Measurements from ENCODE around the gene ABCB9.
"Not testable (repeated sequence)": the region's sequence is repeated elsewhere in the genome, so short reads cannot be mapped to it uniquely, and the experiment has no call there.

ABCB9 gene

DNA sequence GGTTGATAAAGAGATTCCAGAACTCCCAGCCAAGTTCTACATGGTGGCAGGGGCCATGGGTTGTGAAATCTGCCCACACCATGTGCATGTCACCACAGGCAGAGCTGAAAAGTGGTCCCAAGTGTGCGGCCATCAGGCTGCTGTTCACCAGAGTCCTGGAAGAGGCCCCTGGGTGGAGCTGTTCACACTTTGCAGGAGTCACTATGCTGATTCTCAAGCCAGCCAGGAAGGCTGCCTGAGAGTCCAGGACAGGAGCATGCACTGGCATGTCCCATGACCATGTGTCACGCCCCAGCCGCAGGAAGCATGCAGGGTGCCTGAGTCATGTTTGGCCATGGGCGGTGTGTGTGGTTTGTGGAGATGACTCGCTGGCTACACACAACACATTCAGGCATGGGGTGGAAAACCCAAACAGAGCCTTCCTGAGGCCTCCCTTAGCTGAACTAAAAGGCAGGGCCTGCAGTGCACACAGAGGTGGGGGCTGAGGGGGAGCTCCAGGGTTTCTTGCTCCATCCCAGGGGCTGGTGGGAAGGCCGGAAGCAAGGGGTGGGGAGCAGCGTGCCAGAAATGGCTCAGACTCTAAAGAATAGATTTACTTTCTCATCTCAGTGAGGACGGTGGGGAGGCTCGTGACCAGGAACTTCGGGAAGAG lies 19.4 kb downstream of the ABCB9 start:
- TF ChIP-seq CTCF (IDR thresholded peaks at IDR 0.05; ENCODE audit: control insufficient read depth, extremely low read depth, insufficient read depth), result no peak
- DNase-seq (ENCODE audit: low read depth), result peak; percentile 23
- no peak overlapping the region for H3K4me3 ChIP-seq (ENCODE audit: low read depth, low read length)

- TF ChIP-seq CTCF (IDR thresholded peaks at IDR 0.05; ENCODE audit: control insufficient read depth, extremely low read depth, insufficient read depth), result no peak
- no peak for DNase-seq (ENCODE audit: low read depth)
- H3K4me3 ChIP-seq (ENCODE audit: low read depth, low read length), result no peak overlapping the region
These were observed 21.4 kb downstream of the ABCB9 start for GRCh38 chr12:122944605-122945592.

DNA sequence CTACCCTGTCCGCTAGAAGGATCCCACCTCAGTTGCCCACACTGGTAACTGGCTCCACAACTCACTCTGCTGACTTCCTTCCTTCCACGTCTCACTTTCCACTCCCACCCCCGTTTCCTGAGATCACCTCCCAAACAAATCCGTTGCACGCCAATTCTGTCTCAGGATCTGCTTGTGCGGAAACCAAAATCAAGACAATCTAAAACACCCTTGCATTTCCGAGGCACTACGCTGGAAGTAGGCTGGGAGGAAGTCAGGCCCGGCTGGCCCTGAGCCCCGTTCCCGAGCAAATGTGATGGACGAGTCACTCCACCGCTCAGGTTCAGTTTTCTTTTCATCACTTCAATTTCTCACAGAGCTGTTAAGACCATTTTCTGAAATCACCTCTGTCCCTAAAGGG lies 23.1 kb downstream of the ABCB9 start:
- no peak for TF ChIP-seq CTCF (IDR thresholded peaks at IDR 0.05; ENCODE audit: control insufficient read depth, extremely low read depth, insufficient read depth)
- no peak for DNase-seq (ENCODE audit: low read depth)
- H3K4me3 ChIP-seq (ENCODE audit: low read depth, low read length), result no peak overlapping the region

GRCh38 chr12:122942637-122943036 lies 23.6 kb downstream of the ABCB9 start:
- DNase-seq (ENCODE audit: low read depth), result no peak
- H3K4me3 ChIP-seq (ENCODE audit: low read depth, low read length), result no peak overlapping the region
- TF ChIP-seq CTCF (IDR thresholded peaks at IDR 0.05; ENCODE audit: control insufficient read depth, extremely low read depth, insufficient read depth), result no peak

DNA sequence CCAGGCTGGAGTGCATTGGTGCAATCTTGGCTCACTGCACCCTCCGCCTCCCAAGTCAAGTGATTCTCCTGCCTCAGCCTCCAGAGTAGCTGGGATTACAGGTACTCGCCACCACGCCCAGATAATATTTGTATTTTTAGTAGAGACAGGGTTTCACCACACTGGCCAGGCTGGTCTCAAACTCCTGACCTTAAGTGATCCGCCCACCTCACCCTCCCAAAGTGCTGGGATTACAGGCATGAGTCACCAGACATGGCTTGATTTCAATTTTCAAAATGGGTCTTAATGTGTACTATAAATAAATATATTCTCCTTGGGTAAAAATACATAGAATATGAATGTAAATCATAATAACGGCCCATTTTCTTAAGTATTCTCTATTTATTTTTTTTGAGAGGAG lies 24.9 kb downstream of the ABCB9 start:
- H3K4me3 ChIP-seq (ENCODE audit: low read depth, low read length); DNase-seq (ENCODE audit: low read depth): not testable (repeated sequence)

GRCh38 chr12:122939125-122939524 lies 27.1 kb downstream of the ABCB9 start:
- no peak for TF ChIP-seq CTCF (IDR thresholded peaks at IDR 0.05; ENCODE audit: control insufficient read depth, extremely low read depth, insufficient read depth)
- no peak overlapping the region for H3K4me3 ChIP-seq (ENCODE audit: low read depth, low read length)
- no peak for DNase-seq (ENCODE audit: low read depth)

DNA sequence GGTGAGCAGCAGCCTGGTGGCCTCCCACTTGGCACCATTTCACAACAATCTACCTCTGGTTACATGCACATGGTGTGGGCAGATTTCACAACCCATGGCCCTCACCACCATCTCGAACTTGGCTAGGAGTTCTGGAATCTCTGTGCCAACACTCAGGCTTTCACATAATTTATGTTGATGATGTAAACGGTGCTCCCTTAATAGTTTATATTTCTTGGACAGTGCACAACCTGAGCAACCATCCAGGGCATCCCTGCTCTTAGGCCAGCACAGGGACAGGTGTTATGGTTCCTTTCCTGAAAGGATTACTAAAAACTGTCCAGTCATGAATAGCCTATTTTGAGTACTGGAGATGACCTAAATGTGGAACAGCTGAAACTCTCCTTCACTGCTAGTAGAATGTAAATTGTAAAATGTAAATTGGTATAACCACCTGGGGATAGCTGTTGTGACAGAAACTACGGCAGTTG lies 28.6 kb downstream of the ABCB9 start:
- no peak for DNase-seq (ENCODE audit: low read depth)
- no peak for TF ChIP-seq CTCF (IDR thresholded peaks at IDR 0.05; ENCODE audit: control insufficient read depth, extremely low read depth, insufficient read depth)
- H3K4me3 ChIP-seq (ENCODE audit: low read depth, low read length), result no peak overlapping the region
